HG02642 (cell line): ENCODE data around the gene TRIM2.

Experiments
- ATAC-seq: cut with Tn5 transposase; IDR thresholded peaks from one replicate; pipeline ENCODE4 v1.9.1; 2021; ENCODE audit warnings: mild to moderate bottlenecking; ENCODE audit not compliant: unreplicated experiment, poor library complexity

TRIM2 gene

DNA sequence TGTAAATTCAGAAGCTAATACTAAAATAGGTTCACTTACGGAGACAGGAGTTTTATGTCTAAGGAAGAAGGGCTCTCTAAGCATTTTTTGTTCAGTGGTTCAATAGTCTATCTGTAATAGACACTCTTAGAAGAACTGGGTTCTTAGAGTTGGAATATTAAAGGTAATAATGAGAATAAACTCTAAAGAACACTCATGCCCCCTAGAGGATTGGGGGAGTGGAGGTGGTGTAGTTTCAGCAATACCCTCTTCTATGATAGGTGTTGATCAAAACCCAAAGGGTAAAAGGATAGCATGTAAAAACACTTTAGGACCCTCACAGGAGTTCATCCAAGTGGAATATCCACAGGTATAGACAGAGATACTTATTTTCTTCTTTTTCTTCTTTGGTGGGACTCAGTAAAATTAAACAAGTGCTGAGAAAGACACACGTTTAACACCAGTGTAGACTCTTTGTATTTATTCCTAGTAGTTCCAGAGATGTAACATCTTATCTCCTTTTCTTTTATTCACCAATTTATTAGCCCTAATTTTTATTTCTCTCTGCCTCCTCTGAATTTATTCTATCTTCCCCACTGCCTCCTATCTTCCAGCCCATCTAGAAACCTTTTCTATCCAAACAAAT is 114.6 kb downstream of the TRIM2 start:
- ATAC-seq: peak; percentile 62

DNA sequence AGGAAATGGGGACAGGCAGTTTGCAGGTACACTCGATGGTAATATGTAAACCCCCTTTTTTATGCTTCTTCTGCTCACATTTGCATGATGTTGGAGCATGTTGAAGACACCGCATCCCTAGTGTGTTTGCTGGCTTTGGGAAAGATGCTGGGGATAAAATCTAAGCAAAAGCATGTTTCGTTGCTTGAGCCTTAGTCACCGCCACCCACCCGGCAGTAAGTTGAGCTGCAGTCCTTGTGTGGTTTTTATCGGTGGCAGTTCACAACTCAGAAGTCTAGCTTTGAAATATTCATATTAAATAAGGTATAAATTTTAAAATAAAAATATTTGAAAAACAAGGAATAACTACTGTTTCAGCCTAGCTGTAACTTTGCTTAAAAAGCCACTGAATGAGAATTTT is 118.5 kb downstream of the TRIM2 start:
- ATAC-seq: no peak

DNA sequence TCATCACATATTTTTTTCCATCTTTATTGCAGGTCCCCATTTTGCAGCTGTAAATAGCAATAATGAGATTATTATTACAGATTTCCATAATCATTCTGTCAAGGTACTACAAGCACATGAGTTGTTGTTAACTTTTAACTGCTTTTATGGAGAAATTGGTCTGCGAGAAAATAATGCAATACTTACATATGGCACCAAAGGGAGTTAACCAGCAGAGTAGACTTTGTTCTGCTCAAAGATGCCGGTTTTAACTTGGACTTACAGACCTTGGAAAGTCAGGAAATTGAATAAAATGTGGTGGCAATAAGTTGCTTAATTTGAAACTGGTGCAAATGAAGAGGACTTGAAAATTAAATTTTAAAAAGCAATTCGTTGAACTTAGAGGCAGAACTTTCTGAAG is 119.8 kb downstream of the TRIM2 start:
- no peak for ATAC-seq

DNA sequence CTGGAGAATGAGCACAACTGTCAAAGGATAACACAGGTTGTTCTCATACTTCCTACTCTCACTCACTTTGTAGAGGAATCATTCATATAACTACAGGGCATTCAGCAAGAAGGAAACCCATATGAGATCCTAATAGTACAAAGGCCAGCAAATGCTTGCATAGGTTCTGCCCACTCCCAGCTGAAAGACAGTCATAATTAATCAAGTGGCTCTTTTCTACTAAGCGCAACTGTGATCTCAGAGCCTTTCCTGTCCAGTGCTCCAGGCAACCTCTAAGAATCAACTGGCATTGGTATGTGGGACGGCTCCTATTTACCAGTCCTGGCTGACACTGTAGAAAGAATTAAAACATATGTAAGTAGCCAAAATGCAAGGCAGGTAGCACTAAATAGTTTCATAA is 121.3 kb downstream of the TRIM2 start:
- ATAC-seq: no peak

DNA sequence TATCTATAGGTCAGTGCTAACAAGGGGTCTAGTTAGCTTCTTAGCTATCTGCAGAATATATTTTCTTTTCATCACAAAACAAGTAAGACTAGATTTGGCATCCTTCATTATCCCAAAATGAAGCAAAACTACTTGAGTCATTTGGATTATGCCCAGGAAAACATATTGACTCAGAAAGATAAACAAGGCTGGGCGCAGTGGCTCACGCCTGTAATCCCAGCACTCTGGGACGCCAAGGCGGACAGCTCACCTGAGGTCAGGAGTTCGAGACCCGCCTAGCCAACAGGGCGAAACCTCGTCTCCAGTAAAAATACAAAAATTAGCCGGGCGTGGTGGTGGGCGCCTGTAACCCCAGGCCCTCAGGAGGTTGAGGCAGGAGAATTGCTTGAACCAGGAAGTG is 122.3 kb downstream of the TRIM2 start:
- no peak for ATAC-seq

DNA sequence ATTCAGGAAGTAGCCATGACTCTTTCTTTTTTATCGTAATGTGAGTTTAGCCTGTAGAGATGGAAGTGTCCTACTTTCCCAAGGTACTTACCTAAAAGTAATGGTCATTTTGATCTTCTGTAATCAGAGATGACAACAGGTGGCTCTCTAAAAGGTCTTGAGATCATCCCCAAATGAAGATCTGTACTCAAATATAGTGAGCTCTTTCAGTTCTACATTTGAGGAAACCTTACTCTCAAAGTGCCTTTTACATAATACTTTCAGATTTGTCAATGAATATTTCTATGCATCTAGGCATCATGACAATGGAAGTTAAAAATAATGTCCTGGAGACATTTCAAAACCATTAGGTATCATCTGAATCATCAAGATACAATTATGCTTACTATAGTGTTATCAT is 123.0 kb downstream of the TRIM2 start:
- ATAC-seq: no peak

DNA sequence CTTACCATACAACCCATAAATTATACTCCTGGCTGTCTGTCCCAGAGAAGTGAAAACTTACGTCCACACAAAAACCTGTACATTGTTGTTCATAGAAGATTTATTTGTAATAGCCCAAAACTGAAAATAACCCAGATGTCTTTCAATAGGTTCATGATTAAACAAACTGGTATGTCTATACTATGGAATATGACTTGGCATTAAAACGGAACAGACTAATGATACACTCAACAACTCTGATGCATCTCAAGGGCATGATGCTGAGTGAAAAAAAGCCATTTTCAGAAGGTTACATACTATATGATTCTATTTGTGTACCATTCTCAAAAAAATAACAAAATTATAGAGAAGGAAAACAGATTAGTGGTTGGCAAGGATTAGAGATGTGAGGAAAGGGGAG is 128.7 kb downstream of the TRIM2 start:
- ATAC-seq: no peak

DNA sequence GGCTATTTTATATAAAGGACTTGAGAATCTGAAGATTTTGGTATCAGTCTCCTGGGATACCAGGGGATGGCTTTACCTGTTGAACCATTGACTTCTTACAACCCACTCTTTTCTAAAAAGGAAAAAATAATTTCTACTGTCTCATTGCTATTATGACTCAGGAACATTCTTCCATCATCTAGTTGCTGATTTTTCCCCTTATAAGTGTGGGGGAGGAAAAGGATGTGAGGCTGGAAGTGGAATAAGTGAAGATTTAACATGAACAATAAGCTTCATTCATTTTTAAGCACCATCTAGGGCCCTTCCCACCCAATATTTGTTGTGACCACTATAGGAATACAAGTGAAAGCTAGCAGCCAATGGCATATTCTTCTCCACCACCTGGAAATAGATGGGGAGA is 129.6 kb downstream of the TRIM2 start:
- ATAC-seq: no peak

DNA sequence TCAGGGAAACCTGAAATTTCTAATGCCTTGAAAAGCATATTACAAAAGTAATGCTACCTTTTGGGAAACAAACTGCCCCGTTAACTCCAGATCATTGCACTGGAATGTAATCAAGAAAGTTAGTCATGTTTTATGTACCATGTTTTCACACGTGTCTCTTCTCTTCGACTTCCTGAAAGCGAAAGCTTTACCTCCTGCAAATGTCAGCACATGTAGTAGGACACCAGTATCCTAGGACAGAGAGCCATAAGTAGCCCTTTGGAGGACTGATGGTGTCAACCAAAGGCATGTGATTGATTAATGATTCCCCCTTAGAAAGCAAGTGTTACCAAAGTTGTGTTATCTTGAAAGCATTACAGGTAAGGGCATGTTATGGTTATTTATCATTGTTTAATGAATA is 131.4 kb downstream of the TRIM2 start:
- ATAC-seq: no peak

DNA sequence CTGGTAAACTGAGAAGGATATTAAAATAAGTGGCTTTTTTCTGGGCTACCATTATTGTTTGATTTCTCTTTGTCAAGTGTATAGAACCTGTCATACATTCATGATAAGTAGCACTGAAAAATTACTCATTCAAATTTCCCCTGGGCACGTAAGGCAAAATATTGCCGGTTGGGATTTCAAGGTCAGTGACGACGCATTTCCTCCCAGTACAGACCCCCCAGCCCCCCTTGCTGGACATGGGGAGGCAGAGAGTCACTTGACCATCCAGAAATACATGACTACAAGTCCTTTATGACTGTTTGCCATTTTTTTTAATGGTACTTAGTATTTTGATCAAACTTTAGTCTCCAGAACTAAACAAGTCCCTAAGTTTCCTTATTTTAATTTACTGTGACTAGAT is 133.4 kb downstream of the TRIM2 start:
- no peak for ATAC-seq

DNA sequence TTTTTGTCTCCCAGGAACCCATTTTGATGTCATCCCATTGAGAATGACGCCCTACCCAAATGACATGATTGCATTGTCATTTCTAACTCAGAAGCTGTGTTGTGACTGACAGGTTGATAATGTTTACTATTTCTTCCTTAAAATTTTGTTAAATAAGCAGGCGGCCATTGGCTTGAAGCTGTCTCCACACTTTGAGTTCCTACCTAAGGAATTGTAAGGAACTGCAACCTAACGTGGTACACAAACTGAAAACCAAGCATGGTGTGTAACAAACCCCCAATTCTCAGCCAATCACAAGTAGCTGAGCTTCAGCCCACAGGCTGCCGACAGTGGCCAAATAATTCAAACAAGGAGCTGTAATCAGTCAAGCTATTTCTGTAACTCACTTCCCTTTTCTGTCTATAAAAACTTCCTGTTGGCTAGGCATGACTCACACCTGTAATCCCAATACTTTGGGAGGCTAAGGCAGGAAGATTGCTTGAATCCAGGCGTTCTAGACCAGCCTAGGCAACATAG is 137.4 kb downstream of the TRIM2 start:
- ATAC-seq: no peak

DNA sequence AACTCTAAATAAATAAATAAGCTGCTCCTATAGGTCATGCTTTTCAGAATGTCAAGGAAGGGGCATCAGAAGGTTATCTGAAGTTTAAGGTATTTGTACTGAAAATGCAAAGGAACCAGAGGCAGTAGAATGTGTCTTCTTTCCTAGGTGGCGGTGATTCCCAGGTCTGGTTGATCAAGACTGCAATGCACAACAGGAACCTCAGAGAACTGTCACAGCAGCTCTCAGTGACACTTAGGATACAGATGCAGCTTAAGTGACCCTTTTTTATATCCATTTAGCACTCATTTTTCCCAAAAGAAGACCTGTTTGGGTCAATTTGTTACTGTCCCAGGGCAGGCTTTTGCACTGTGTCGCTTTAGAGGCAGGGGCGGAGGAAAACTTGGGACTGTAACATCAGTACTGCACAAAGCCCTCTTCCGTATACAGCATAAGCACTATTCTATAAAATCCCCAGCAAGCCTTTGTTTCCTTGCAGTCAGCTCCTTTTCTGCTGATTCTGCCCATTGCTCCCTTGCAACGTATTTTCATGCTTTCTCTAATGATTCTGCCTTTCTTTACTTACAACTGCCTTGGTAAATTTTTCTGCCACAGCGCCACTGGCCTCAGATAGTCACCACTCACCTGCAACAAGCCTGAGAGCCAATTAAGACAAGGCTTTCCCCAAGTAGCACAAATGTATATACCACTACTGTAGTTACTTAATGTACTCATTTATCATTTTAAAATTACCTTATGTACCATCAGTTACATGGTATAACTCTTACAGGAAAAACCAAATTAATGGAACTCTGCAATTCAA is 138.7 kb downstream of the TRIM2 start:
- ATAC-seq: no peak

DNA sequence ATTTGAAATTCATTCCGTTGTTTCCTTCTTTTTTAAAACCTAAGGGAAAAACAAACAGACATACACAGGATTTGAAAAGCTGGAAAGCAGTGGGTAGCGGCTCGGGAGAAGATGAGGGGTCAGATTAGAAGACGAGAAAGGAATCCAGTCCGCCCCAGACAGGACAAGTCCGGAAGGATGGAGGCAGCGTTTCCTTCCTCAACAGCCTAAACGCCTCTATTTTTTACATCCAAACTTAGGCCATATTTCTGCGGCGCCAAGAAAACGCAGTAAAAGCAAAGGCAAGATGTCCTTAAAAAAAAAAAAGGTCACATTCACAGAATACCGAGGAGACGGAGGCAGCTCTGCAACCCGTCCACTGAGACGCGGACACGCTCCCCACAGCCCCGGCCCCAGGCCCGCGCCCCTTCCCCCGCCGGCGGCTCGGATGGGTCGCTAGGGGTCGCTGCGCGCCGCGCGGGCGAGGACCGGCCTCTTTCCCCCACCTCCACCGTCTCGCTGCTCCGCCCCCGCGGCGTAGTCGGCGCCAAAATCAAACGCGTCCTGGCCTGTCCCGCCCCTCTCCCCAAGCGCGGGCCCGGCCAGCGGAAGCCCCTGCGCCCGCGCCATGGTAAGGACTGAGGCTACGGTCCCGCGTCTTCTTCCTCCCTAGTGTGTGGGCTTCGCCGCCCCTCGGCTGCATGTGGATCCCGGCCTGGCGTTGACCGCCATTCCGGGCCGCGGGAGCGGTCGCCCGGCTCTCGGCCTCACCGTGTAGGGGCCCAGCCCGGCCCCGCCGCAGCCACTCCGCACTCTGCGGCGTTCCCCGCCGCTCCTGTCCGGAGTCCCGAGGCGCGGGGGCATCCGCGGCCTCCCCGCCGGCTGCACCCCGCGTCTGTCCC is 140.1 kb downstream of the TRIM2 start, which contains the start of gene MND1:
TSS of gene MND1 (plus strand) at position 558 of the 881 bp plus-strand sequence. CDS start at position 608, 50 bp downstream.
- ATAC-seq: peak; percentile 83

DNA sequence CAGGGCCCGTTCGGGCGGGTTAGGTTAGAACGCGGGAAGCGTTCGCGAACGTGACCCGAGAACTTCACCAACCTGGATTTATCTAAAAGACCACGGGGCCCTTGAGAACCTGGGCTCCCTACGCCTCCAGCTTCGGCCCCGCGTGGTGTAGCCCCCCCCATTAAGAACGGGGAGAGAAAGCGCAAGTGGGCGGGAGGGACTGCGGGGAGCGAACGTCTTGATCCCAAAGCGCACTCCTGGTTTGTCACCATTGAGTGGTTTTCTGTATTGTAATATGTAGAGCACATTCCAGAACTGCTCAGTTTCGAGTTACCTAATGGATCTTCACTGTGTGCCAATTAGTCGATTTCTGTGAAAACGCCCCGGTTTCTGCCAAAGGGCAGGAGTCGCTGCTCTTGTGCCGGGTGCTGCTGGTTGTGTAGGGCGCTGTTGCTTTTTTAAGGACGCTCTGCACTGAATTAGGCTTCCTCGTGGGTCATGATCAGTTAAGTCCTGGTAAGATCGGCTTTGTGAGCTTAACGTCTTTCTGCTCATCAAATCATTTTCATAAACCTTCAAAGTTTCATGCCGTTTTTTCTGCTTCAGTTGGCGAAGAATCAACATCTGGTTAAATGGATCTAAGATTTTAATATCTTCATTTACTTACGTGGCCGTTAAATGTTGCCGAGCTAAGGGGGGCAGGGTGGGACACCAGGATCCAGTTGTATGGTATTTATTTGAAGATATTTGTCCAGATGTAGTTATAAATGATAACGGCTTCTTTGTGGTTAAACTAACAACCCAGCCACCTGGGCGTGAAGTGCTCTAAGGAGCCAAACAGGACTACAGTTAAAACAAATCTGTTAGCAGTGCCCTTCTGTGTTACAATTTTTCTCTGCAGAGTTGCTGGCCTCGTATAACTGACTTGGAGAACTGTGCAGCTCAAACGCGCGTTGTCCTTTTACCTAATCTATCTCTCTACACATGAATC is 141.1 kb downstream of the TRIM2 start:
- peak; percentile 32 for ATAC-seq

DNA sequence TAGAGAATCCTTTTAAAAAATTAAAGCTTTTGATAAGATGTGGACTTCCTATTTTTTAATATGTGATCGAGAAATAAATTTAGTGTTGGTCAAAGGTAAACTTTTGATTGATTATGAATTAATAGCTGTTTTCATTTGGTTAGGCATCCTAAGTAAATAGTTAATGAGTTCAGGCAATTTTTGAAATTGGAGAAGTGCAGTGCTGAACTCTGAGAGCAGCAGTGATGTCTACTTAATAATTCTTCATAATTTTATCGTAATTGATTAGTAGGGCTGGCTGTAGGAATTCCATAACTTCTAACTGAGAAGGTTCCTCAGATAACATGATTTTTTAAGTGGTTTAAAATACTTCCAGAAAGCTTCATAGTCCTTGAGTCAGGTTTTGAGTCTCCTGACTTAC is 141.8 kb downstream of the TRIM2 start:
- ATAC-seq: no peak

DNA sequence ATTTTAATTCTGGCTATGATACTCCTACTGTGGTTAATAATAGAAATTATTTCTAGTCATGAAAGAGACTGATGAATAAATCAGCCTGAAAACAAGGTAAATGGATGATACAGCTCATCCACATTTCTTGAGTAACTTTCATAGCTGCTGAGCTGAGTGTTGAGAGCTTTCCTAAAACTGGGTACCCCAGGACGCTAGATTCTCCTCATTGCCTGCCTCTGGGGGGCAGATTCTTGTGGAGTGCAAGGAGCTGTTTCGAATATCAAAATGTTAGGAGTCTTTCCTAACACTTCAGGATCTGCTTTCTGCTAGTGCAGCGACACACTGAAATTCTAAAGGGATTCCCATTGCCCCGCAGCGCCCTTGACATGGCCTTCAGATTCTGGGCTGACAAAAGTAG is 142.3 kb downstream of the TRIM2 start:
- ATAC-seq: no peak

DNA sequence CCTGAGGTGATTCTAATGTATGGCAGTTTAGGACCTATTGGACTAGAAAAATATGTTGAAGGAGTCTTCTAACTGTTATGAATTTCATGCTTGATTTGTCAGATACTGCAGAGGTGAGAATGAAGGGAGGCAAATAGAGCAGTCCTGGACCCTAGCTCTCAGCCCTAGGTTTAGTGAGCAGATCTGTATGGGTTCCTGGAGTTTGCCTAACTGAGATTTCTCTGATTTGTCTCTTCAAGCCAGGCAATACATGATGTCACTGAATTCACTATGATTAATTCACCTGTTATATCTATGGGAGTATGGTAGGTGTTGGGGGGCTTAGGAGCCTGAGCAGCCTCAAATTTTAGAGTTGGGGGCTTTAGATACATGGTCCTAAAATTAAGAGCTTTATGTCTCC is 142.9 kb downstream of the TRIM2 start:
- ATAC-seq: no peak

DNA sequence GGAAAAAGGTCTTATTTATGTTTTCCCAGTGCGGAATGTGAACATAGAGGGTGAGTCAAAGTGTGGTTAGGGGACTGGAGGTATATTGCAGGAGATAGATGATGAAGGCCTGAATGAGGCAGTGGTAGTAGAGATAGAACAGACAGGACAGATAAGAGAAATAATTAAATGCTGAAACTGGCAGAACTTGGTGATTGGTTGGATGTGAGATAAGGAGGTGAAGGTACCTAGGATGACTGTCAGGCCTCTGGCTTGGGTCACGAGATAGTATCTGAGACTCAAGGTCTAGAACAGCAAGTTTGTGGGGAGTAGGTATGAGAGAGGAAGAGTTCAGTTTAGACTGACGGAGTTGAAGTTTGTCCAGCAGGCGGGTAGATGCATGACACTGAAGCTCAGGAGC is 143.8 kb downstream of the TRIM2 start:
- no peak for ATAC-seq

DNA sequence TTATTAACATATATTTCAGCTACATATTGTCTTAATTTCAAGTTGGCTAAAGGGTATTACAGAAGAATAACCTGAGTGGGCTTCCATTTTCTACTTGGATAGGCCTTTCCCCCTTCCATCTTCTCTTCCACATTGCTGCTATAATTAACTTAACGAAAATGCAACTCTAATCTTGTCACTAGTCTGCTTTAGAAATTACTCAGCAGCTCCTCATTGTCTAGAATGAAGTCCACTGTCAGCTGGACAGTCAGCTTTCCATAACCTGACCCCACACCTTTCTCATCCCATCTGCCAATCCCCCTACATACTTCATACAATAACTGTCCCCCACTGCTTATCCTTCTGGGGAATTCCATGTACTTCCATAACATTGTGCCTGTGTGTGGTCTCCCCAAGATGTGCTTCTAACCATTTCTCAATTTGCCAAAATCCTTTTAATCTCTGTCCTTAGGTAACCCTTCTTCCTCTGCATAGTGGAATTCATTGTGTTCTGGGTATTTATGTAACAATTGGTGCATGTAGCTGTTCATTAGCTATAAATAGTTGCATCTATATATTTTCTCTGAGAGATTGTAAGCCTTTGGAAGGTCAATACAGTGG is 145.1 kb downstream of the TRIM2 start:
- no peak for ATAC-seq
